ENCODE data around the gene GLS. TPM values are rescaled to one million over a fixed set of nuclear protein-coding genes. Genes with fewer than 3 reads are reported as not detected.

Gene GLS
- total and polyA plus RNA-seq, 2 donors (not counting 1 experiment from before 2014, with no cell fraction given) = 32.5 to 195 TPM

- H3K4me1 Mint-ChIP-seq = peaks cover 26% of the 10 kb centered on the region
- DNase-seq = no peak
- Histone ChIP-seq H3K79me2 (ENCODE audit: control insufficient read depth, insufficient read depth, low read length) (peaks cover 46% of the 10 kb centered on the region), H3K9me3 (ENCODE audit: control extremely low read depth in 1 of 3, control insufficient read depth in 2 of 3, insufficient read depth in 1 of 3, low read length in 2 of 3) (no peaks in the 10 kb centered on the region), H4K20me1 (ENCODE audit: control insufficient read depth, insufficient read depth, low read length, poor library complexity, severe bottlenecking) (peaks cover 16% of the 10 kb centered on the region), H3K4me2 (replicated peaks; ENCODE audit: low read depth, low read length, poor library complexity, severe bottlenecking) (peak overlapping the region; percentile 74), H3K4me3 (ENCODE audit: control extremely low read depth in 1 of 5, extremely low read depth in 1 of 5, insufficient read depth in 1 of 5, low read depth in 2 of 5, low read length in 4 of 5) (peak overlapping the region; percentile 81 to 96 (median 92)), H3K4me1 (ENCODE audit: control insufficient read depth in 2 of 2, insufficient read depth in 2 of 2, low read length in 2 of 2) (peaks cover 44 to 49% of the 10 kb centered on the region in 2 donors), H2AFZ (ENCODE audit: insufficient read depth, low read depth, low read length, poor library complexity, severe bottlenecking) (peak overlapping the region; percentile 91), H3K36me3 (replicated peaks in 1 of 2; ENCODE audit: control extremely low read depth in 1 of 2, control insufficient read depth in 1 of 2, extremely low read depth in 1 of 2, insufficient read depth in 2 of 2, low read length in 1 of 2) (peaks cover 5 to 16% of the 10 kb centered on the region in 2 experiments), H3K9ac (ENCODE audit: low read length) (peak overlapping the region; percentile 84), H3K27ac (ENCODE audit: low read length in 2 of 2) (peak overlapping the region; percentile 59 to 93), H3K27me3 (replicated peaks in 1 of 4; ENCODE audit: control extremely low read depth in 1 of 4, control insufficient read depth in 3 of 4, insufficient read depth in 4 of 4, low read length in 3 of 4) (no peaks in the 10 kb centered on the region)
- WGBS (ENCODE audit: insufficient coverage) = 32% methylated on average over 10 of the region's 14 CpGs
- H3K9me3 Mint-ChIP-seq (ENCODE audit: insufficient read depth) = no peaks in the 10 kb centered on the region
- intact Hi-C loops (cut with micrococcal nuclease) = loop anchor here (1.0 to 5.0 kb wide), 2 partner anchors 7 to 1231 kb away; partner anchors contain the start of genes ORMDL1 and PMS1
- no peaks in the 10 kb centered on the region for H3K27me3 Mint-ChIP-seq
- no peak for TF ChIP-seq CTCF (IDR thresholded peaks at IDR 0.05)
- TF ChIP-seq EZH2 (IDR thresholded peaks at IDR 0.05; ENCODE audit: borderline replicate concordance, insufficient read depth, low read depth, low read length, poor library complexity, severe bottlenecking) = no peak
- ChIA-PET CTCF (interaction anchor here (0.9 to 2.3 kb wide), 5 partner anchors 16 to 476 kb away, joined by 3 to 8 read pairs (median 3); no protein-coding TSS in a partner anchor), POLR2A (no interaction called here)
- no peak overlapping the region for H3K27ac Mint-ChIP-seq
- H3K4me3 Mint-ChIP-seq = no peak overlapping the region
- no peak for ATAC-seq (ENCODE audit: low read depth)
Observed at GRCh38 chr2:191012845-191013681, 132.4 kb downstream of the GLS start.

GRCh38 chr2:191013682-191013931, 133.0 kb downstream of the GLS start:
- H3K4me3 ChIP-seq (ENCODE audit: control extremely low read depth in 1 of 5, extremely low read depth in 1 of 5, insufficient read depth in 1 of 5, low read depth in 2 of 5, low read length in 4 of 5) = peak overlapping the region; percentile 81 to 96 (median 92)
- peak overlapping the region; percentile 91 for H2AFZ ChIP-seq (ENCODE audit: insufficient read depth, low read depth, low read length, poor library complexity, severe bottlenecking)
- H4K20me1 ChIP-seq (ENCODE audit: control insufficient read depth, insufficient read depth, low read length, poor library complexity, severe bottlenecking) = peaks cover 16% of the 10 kb centered on the region
- H3K36me3 ChIP-seq (replicated peaks in 1 of 2; ENCODE audit: control extremely low read depth in 1 of 2, control insufficient read depth in 1 of 2, extremely low read depth in 1 of 2, insufficient read depth in 2 of 2, low read length in 1 of 2) = peaks cover 3 to 12% of the 10 kb centered on the region in 2 experiments
- no peak overlapping the region for H3K4me3 Mint-ChIP-seq
- no peaks in the 10 kb centered on the region for H3K27me3 ChIP-seq (replicated peaks in 1 of 4; ENCODE audit: control extremely low read depth in 1 of 4, control insufficient read depth in 3 of 4, insufficient read depth in 4 of 4, low read length in 3 of 4)
- TF ChIP-seq CTCF (IDR thresholded peaks at IDR 0.05) (no peak), EZH2 (IDR thresholded peaks at IDR 0.05; ENCODE audit: borderline replicate concordance, insufficient read depth, low read depth, low read length, poor library complexity, severe bottlenecking) (no peak)
- no peaks in the 10 kb centered on the region for H3K27me3 Mint-ChIP-seq
- H3K4me2 ChIP-seq (replicated peaks; ENCODE audit: low read depth, low read length, poor library complexity, severe bottlenecking) = peak overlapping the region; percentile 74
- POLR2A ChIA-PET = interaction anchor here (1.2 kb wide), 1 partner anchor 9 kb away, joined by 4 read pairs; no protein-coding TSS in a partner anchor
- 0% methylated on average over 14 of the region's 14 CpGs for WGBS (ENCODE audit: insufficient coverage)
- no peak overlapping the region for H3K27ac Mint-ChIP-seq
- peak overlapping the region; percentile 84 for H3K9ac ChIP-seq (ENCODE audit: low read length)
- CTCF ChIA-PET = interaction anchor here (1.8 to 2.3 kb wide), 2 partner anchors 16 to 163 kb away, joined by 7 to 8 read pairs; no protein-coding TSS in a partner anchor
- H3K4me1 Mint-ChIP-seq = peaks cover 24% of the 10 kb centered on the region
- H3K9me3 Mint-ChIP-seq (ENCODE audit: insufficient read depth) = no peaks in the 10 kb centered on the region
- DNase-seq (no peak), ATAC-seq (ENCODE audit: low read depth) (no peak)
- H3K79me2 ChIP-seq (ENCODE audit: control insufficient read depth, insufficient read depth, low read length) = peaks cover 46% of the 10 kb centered on the region
- no peaks in the 10 kb centered on the region for H3K9me3 ChIP-seq (ENCODE audit: control extremely low read depth in 1 of 3, control insufficient read depth in 2 of 3, insufficient read depth in 1 of 3, low read length in 2 of 3)
- H3K27ac ChIP-seq (ENCODE audit: low read length in 2 of 2) = peak overlapping the region; percentile 59 to 93
- intact Hi-C loops (cut with micrococcal nuclease) = loop anchor here (5.0 kb wide), 1 partner anchor 1231 kb away; the partner anchor contains the start of genes ORMDL1 and PMS1
- H3K4me1 ChIP-seq (ENCODE audit: control insufficient read depth in 2 of 2, insufficient read depth in 2 of 2, low read length in 2 of 2) = peaks cover 39 to 45% of the 10 kb centered on the region in 2 donors
